GM12892 (cell line): ENCODE measurements around the gene TICAM1.

Experiments used
- POLR2A ChIP-seq: IDR thresholded peaks from 2 replicates; pipeline ENCODE4 v1.6.1; 2011; ENCODE audit warnings: low read depth, low read length, control low read depth
- TAF1 ChIP-seq: IDR thresholded peaks from 2 replicates; pipeline ENCODE4 v1.6.1; 2011; ENCODE audit warnings: low read depth, mild to moderate bottlenecking, control low read depth, low read length, borderline replicate concordance

- no peak for TF ChIP-seq POLR2A
- TF ChIP-seq TAF1, result no peak
Measured at GRCh38 chr19:4781801-4782200, 49.7 kb downstream of the TICAM1 start.
